ENCODE results near the gene RND3. TPM values are rescaled to one million over a fixed set of nuclear protein-coding genes. Genes with fewer than 3 reads are reported as not detected.

The RND3 gene
- total RNA-seq, 1 donor from 2014 or later: 59.1 TPM

- no peak overlapping the region for H3K4me3 ChIP-seq (ENCODE audit: low read depth, low read length)
- no peak for DNase-seq (ENCODE audit: low read depth)
- no peak for TF ChIP-seq CTCF (conservative IDR thresholded peaks at IDR 0.05; ENCODE audit: low read depth, low read length)
Measured at GRCh38 chr2:150445398-150445797, 42.1 kb downstream of the RND3 start.

DNA sequence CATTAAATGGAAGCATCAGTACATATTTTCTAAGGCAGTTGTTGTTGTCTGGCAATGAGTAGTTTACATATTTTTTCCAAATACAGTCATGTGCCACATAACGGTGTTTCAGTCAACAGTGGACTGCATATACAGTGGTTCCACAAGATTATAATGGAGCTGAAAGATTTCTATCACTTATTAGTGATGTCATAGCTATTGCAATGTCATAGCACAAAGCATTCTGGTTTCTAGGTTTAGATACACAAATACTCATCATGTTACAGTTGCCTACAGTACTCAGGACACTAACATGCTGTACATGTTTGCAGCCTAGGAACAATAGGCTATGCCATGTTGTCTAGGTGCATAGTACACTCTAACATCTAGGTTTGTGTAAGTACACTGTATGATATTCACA lies 45.0 kb downstream of the RND3 start:
- no peak for TF ChIP-seq CTCF (conservative IDR thresholded peaks at IDR 0.05; ENCODE audit: low read depth, low read length)

DNA sequence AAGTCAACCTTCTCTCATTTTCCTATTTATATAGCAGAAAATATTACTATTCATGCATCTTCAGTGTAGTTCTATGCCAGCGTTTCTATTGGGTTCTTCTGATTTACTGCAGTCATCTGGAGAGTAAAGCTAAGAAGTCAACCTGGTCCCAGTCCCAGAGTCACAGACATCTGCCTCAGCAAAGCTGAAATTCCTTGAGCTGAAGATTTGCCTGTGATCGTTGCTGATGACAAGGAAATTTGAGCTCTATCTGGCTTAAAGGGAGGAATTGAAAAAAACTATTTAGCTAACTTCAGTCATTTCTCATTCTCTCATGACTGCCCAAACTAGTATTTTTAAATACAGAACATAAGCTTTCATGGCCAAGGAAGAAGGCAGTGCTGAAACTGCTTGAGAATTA lies 45.7 kb downstream of the RND3 start:
- no peak for DNase-seq (ENCODE audit: low read depth)
- H3K4me3 ChIP-seq (ENCODE audit: low read depth, low read length): no peak overlapping the region
- no peak for TF ChIP-seq CTCF (conservative IDR thresholded peaks at IDR 0.05; ENCODE audit: low read depth, low read length)

More for the DNA sequence above, 45.0 kb downstream of the RND3 start:
- H3K4me3 ChIP-seq (ENCODE audit: low read depth, low read length): no peak overlapping the region
- DNase-seq (ENCODE audit: low read depth): no peak

GRCh38 chr2:150441226-150441625 lies 46.2 kb downstream of the RND3 start:
- DNase-seq (ENCODE audit: low read depth): no peak
- no peak for TF ChIP-seq CTCF (conservative IDR thresholded peaks at IDR 0.05; ENCODE audit: low read depth, low read length)
- H3K4me3 ChIP-seq (ENCODE audit: low read depth, low read length): no peak overlapping the region

GRCh38 chr2:150438654-150439053 lies 48.8 kb downstream of the RND3 start:
- H3K4me3 ChIP-seq (ENCODE audit: low read depth, low read length): no peak overlapping the region
- peak; percentile 12 for DNase-seq (ENCODE audit: low read depth)
- no peak for TF ChIP-seq CTCF (conservative IDR thresholded peaks at IDR 0.05; ENCODE audit: low read depth, low read length)

DNA sequence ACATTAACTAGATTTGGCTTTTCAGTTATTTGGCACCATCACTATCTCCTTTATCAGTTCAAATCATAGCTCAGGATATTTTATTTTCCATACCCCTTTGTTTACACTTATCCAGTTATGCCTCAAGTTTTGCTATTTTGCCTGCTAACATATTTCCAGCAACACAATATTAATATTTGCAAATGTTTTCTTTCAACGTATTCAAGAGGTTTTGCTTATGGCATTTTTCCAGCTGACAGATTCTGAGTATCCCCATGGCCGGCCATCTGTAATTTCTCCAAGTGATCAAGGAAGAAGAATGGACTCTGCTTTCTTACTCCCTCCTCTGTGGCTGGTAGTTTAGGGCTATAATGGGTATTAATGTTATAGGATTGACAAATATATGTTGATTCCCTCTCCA lies 49.4 kb downstream of the RND3 start:
- no peak overlapping the region for H3K4me3 ChIP-seq (ENCODE audit: low read depth, low read length)
- no peak for TF ChIP-seq CTCF (conservative IDR thresholded peaks at IDR 0.05; ENCODE audit: low read depth, low read length)
- no peak for DNase-seq (ENCODE audit: low read depth)

- no peak for DNase-seq (ENCODE audit: low read depth)
- H3K4me3 ChIP-seq (ENCODE audit: low read depth, low read length): no peak overlapping the region
- no peak for TF ChIP-seq CTCF (conservative IDR thresholded peaks at IDR 0.05; ENCODE audit: low read depth, low read length)
Measured at GRCh38 chr2:150432312-150432625, 55.2 kb downstream of the RND3 start.
